ENCODE data around the gene INSC. TPM values are rescaled to one million over a fixed set of nuclear protein-coding genes. Genes with fewer than 3 reads are reported as not detected.

The INSC gene
- total RNA-seq, 1 experiment from 2014 or later, result not detected

DNA sequence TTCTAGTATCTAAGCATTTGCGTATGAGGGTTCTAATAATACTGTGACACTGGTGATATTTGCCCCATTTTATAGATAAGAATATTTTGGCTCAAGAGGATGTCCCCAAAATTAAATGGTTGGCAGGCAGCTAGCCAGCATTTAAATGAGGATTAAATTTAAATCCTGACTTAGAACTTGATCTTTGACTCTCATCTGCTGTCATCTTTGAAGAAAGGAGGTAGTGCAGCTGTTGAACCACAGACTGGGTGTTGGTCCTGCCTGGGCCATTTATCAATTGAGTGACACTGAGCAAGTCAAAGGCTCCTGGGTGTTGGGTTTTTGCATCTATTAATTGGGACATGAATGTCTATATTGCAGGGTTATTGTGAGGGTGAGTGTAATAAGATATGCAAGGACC is 112.3 kb downstream of the INSC start:
- no peaks in the 10 kb centered on the region for H3K9me3 ChIP-seq
- intact Hi-C loops (cut with micrococcal nuclease; ENCODE audit: unreplicated experiment), result no loop called here
- no peaks in the 10 kb centered on the region for H3K36me3 ChIP-seq (ENCODE audit: control insufficient read depth, insufficient read depth, low read length)
- Mint-ChIP-seq H3K27ac (ENCODE audit: unreplicated experiment) (no peak overlapping the region), H3K9me3 (ENCODE audit: unreplicated experiment) (no peaks in the 10 kb centered on the region), H3K4me3 (ENCODE audit: unreplicated experiment) (no peak overlapping the region), H3K36me3 (ENCODE audit: insufficient read depth, unreplicated experiment) (no peaks in the 10 kb centered on the region), H3K4me1 (ENCODE audit: low read depth, unreplicated experiment) (no peaks in the 10 kb centered on the region), H3K27me3 (ENCODE audit: insufficient read depth, unreplicated experiment) (peaks cover 6% of the 10 kb centered on the region)
- H3K4me3 ChIP-seq (ENCODE audit: low read depth, low read length), result no peak overlapping the region
- no peaks in the 10 kb centered on the region for H3K4me1 ChIP-seq
- TF ChIP-seq, protein P1, sequence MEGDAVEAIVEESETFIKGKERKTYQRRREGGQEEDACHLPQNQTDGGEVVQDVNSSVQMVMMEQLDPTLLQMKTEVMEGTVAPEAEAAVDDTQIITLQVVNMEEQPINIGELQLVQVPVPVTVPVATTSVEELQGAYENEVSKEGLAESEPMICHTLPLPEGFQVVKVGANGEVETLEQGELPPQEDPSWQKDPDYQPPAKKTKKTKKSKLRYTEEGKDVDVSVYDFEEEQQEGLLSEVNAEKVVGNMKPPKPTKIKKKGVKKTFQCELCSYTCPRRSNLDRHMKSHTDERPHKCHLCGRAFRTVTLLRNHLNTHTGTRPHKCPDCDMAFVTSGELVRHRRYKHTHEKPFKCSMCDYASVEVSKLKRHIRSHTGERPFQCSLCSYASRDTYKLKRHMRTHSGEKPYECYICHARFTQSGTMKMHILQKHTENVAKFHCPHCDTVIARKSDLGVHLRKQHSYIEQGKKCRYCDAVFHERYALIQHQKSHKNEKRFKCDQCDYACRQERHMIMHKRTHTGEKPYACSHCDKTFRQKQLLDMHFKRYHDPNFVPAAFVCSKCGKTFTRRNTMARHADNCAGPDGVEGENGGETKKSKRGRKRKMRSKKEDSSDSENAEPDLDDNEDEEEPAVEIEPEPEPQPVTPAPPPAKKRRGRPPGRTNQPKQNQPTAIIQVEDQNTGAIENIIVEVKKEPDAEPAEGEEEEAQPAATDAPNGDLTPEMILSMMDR (IDR thresholded peaks at IDR 0.05; ENCODE audit: insufficient read depth in 1 of 2, low read depth in 1 of 2, low read length in 1 of 2, severe bottlenecking in 1 of 2, unreplicated experiment in 1 of 2), result no peak
- H3K27me3 ChIP-seq (replicated peaks; ENCODE audit: control insufficient read depth, insufficient read depth, low read length), result no peaks in the 10 kb centered on the region
- no peak for DNase-seq
- ChIA-PET POLR2A (no interaction called here), CTCF (no interaction called here)
- BruUV-seq (replicated peaks), result no TSS peak

DNA sequence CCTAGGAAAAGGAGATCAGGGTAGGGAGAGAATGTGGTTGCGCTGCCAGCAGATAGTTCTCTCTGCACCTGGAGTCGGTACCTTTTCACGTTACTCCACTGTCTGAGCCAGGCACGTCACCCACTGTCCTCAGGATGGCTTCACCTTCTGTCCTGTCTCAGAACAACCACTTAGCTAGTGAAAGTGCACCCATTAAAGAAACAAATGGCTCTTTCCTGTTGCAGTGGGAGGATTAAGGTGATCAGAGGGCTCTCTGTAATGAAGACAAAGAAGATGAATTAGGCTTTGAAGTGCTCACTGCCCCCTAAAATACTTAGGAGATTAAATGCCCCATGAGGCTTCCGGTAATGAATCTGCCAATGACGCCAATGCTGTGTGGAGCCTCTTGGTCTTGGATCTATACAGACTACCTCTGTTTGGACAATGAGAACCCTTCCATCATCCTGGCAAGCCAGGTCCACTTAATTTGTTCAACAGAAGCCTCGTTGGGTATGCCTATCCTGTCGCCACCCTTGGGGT is 113.7 kb downstream of the INSC start:
- no peak for DNase-seq
- ChIA-PET POLR2A (no interaction called here), CTCF (no interaction called here)
- Histone ChIP-seq H3K36me3 (ENCODE audit: control insufficient read depth, insufficient read depth, low read length) (no peaks in the 10 kb centered on the region), H3K4me3 (ENCODE audit: low read depth, low read length) (no peak overlapping the region), H3K27me3 (replicated peaks; ENCODE audit: control insufficient read depth, insufficient read depth, low read length) (no peaks in the 10 kb centered on the region), H3K4me1 (no peaks in the 10 kb centered on the region), H3K9me3 (no peaks in the 10 kb centered on the region)
- no peaks in the 10 kb centered on the region for H3K36me3 Mint-ChIP-seq (ENCODE audit: insufficient read depth, unreplicated experiment)
- TF ChIP-seq, protein P1 (IDR thresholded peaks at IDR 0.05; ENCODE audit: insufficient read depth in 1 of 2, low read depth in 1 of 2, low read length in 1 of 2, severe bottlenecking in 1 of 2, unreplicated experiment in 1 of 2), result no peak
- no peak overlapping the region for H3K27ac Mint-ChIP-seq (ENCODE audit: unreplicated experiment)
- no peaks in the 10 kb centered on the region for H3K9me3 Mint-ChIP-seq (ENCODE audit: unreplicated experiment)
- no TSS peak for BruUV-seq (replicated peaks)
- peaks cover 8% of the 10 kb centered on the region for H3K27me3 Mint-ChIP-seq (ENCODE audit: insufficient read depth, unreplicated experiment)
- no peak overlapping the region for H3K4me3 Mint-ChIP-seq (ENCODE audit: unreplicated experiment)
- H3K4me1 Mint-ChIP-seq (ENCODE audit: low read depth, unreplicated experiment), result no peaks in the 10 kb centered on the region
- intact Hi-C loops (cut with micrococcal nuclease; ENCODE audit: unreplicated experiment), result no loop called here

DNA sequence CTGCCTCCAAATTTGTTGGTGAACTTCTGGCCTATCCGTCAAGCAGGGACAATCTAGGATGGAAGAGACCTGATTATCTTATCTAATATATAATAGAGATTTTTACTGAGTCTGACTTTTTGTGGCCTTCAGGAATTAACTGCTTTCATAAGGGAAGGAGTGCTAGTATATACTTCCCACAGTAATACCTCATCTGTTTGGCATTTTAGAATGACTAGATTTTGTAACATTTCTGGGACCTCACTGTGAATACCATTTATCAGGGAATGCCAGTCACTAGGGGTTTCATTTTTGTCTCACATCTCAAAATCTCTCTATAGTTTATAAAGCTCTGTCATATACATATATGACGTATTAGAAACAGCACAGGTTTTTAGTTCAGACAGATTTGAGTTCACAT is 114.3 kb downstream of the INSC start:
- intact Hi-C loops (cut with micrococcal nuclease; ENCODE audit: unreplicated experiment), result no loop called here
- no peaks in the 10 kb centered on the region for H3K9me3 Mint-ChIP-seq (ENCODE audit: unreplicated experiment)
- TF ChIP-seq, protein P1 (IDR thresholded peaks at IDR 0.05; ENCODE audit: insufficient read depth in 1 of 2, low read depth in 1 of 2, low read length in 1 of 2, severe bottlenecking in 1 of 2, unreplicated experiment in 1 of 2), result no peak
- DNase-seq, result no peak
- Histone ChIP-seq H3K4me3 (ENCODE audit: low read depth, low read length) (no peak overlapping the region), H3K4me1 (no peaks in the 10 kb centered on the region), H3K9me3 (no peaks in the 10 kb centered on the region), H3K36me3 (ENCODE audit: control insufficient read depth, insufficient read depth, low read length) (no peaks in the 10 kb centered on the region), H3K27me3 (replicated peaks; ENCODE audit: control insufficient read depth, insufficient read depth, low read length) (no peaks in the 10 kb centered on the region)
- H3K27ac Mint-ChIP-seq (ENCODE audit: unreplicated experiment), result no peak overlapping the region
- no peaks in the 10 kb centered on the region for H3K4me1 Mint-ChIP-seq (ENCODE audit: low read depth, unreplicated experiment)
- CTCF ChIA-PET, result no interaction called here
- no TSS peak for BruUV-seq (replicated peaks)
- no peak overlapping the region for H3K4me3 Mint-ChIP-seq (ENCODE audit: unreplicated experiment)
- peaks cover 6% of the 10 kb centered on the region for H3K27me3 Mint-ChIP-seq (ENCODE audit: insufficient read depth, unreplicated experiment)
- H3K36me3 Mint-ChIP-seq (ENCODE audit: insufficient read depth, unreplicated experiment), result no peaks in the 10 kb centered on the region
- POLR2A ChIA-PET, result no interaction called here
